Measurements from ENCODE around the gene UQCRHL. TPM values are rescaled to one million over a fixed set of nuclear protein-coding genes. Genes with fewer than 3 reads are reported as not detected.
A peak's percentile ranks its signal among the peaks of the same experiment; 100 is the strongest.

The UQCRHL gene
- total RNA-seq, 1 donor from 2014 or later = 1.7 TPM

GRCh38 chr1:15804060-15804459 lies 3.4 kb downstream of the UQCRHL start:
- TF ChIP-seq EZH2 (IDR thresholded peaks at IDR 0.05; ENCODE audit: insufficient read depth, low read length) (no peak), CTCF (IDR thresholded peaks at IDR 0.05; ENCODE audit: insufficient read depth, low read depth, low read length) (no peak)
- Histone ChIP-seq H3K27me3 (ENCODE audit: insufficient read depth, low read length) (no peaks in the 10 kb centered on the region), H3K9me3 (ENCODE audit: insufficient read depth, low read depth, low read length) (no peaks in the 10 kb centered on the region), H4K20me1 (ENCODE audit: insufficient read depth, low read length) (no peaks in the 10 kb centered on the region), H3K4me1 (ENCODE audit: insufficient read depth, low read length) (peaks cover 38% of the 10 kb centered on the region), H3K4me2 (ENCODE audit: low read length) (no peak overlapping the region), H3K4me3 (ENCODE audit: insufficient read depth, low read depth, low read length) (no peak overlapping the region), H3K36me3 (ENCODE audit: insufficient read depth, low read length) (no peaks in the 10 kb centered on the region), H3K27ac (ENCODE audit: low read depth, low read length) (no peak overlapping the region), H2AFZ (ENCODE audit: low read depth, low read length) (no peak overlapping the region), H3K9ac (ENCODE audit: low read length) (no peak overlapping the region), H3K79me2 (ENCODE audit: insufficient read depth, low read length) (no peaks in the 10 kb centered on the region)
- Mint-ChIP-seq H3K27ac (ENCODE audit: unreplicated experiment) (no peak overlapping the region), H3K9me3 (ENCODE audit: unreplicated experiment) (no peaks in the 10 kb centered on the region), H3K36me3 (ENCODE audit: low read depth, unreplicated experiment) (no peaks in the 10 kb centered on the region), H3K4me3 (ENCODE audit: unreplicated experiment) (no peak overlapping the region), H3K4me1 (ENCODE audit: low read depth, unreplicated experiment) (peaks cover 39% of the 10 kb centered on the region), H3K27me3 (ENCODE audit: low read depth, unreplicated experiment) (peaks cover 2% of the 10 kb centered on the region)
- DNase-seq (ENCODE audit: low read depth) = no peak
- no peak for FAIRE-seq

- Histone ChIP-seq H3K27ac (ENCODE audit: low read depth, low read length) (no peak overlapping the region), H4K20me1 (ENCODE audit: insufficient read depth, low read length) (no peaks in the 10 kb centered on the region), H3K27me3 (ENCODE audit: insufficient read depth, low read length) (no peaks in the 10 kb centered on the region), H3K36me3 (ENCODE audit: insufficient read depth, low read length) (no peaks in the 10 kb centered on the region), H3K4me2 (ENCODE audit: low read length) (no peak overlapping the region), H3K4me1 (ENCODE audit: insufficient read depth, low read length) (peaks cover 41% of the 10 kb centered on the region), H2AFZ (ENCODE audit: low read depth, low read length) (no peak overlapping the region), H3K4me3 (ENCODE audit: insufficient read depth, low read depth, low read length) (no peak overlapping the region), H3K79me2 (ENCODE audit: insufficient read depth, low read length) (no peaks in the 10 kb centered on the region), H3K9ac (ENCODE audit: low read length) (no peak overlapping the region), H3K9me3 (ENCODE audit: insufficient read depth, low read depth, low read length) (no peaks in the 10 kb centered on the region)
- Mint-ChIP-seq H3K36me3 (ENCODE audit: low read depth, unreplicated experiment) (no peaks in the 10 kb centered on the region), H3K9me3 (ENCODE audit: unreplicated experiment) (no peaks in the 10 kb centered on the region), H3K27ac (ENCODE audit: unreplicated experiment) (no peak overlapping the region), H3K4me1 (ENCODE audit: low read depth, unreplicated experiment) (peaks cover 39% of the 10 kb centered on the region), H3K4me3 (ENCODE audit: unreplicated experiment) (no peak overlapping the region), H3K27me3 (ENCODE audit: low read depth, unreplicated experiment) (peaks cover 2% of the 10 kb centered on the region)
- no peak for TF ChIP-seq EZH2 (IDR thresholded peaks at IDR 0.05; ENCODE audit: insufficient read depth, low read length)
- TF ChIP-seq CTCF (IDR thresholded peaks at IDR 0.05; ENCODE audit: insufficient read depth, low read depth, low read length) = peak; percentile 40
- FAIRE-seq = no peak
- DNase-seq (ENCODE audit: low read depth) = no peak
Observed at GRCh38 chr1:15803380-15803779, 4.1 kb downstream of the UQCRHL start.

- TF ChIP-seq CTCF (IDR thresholded peaks at IDR 0.05; ENCODE audit: insufficient read depth, low read depth, low read length) = no peak
- no peak for TF ChIP-seq EZH2 (IDR thresholded peaks at IDR 0.05; ENCODE audit: insufficient read depth, low read length)
- H3K36me3 ChIP-seq (ENCODE audit: insufficient read depth, low read length) = no peaks in the 10 kb centered on the region
- peak overlapping the region; percentile 7 for H3K4me2 ChIP-seq (ENCODE audit: low read length)
- Mint-ChIP-seq H3K36me3 (ENCODE audit: low read depth, unreplicated experiment) (no peaks in the 10 kb centered on the region), H3K9me3 (ENCODE audit: unreplicated experiment) (no peaks in the 10 kb centered on the region), H3K4me3 (ENCODE audit: unreplicated experiment) (peak overlapping the region; percentile 54), H3K27ac (ENCODE audit: unreplicated experiment) (no peak overlapping the region), H3K27me3 (ENCODE audit: low read depth, unreplicated experiment) (no peaks in the 10 kb centered on the region), H3K4me1 (ENCODE audit: low read depth, unreplicated experiment) (peaks cover 42% of the 10 kb centered on the region)
- H3K4me3 ChIP-seq (ENCODE audit: insufficient read depth, low read depth, low read length) = no peak overlapping the region
- no peak overlapping the region for H2AFZ ChIP-seq (ENCODE audit: low read depth, low read length)
- H3K9me3 ChIP-seq (ENCODE audit: insufficient read depth, low read depth, low read length) = no peaks in the 10 kb centered on the region
- no peaks in the 10 kb centered on the region for H3K27me3 ChIP-seq (ENCODE audit: insufficient read depth, low read length)
- FAIRE-seq (no peak), DNase-seq (ENCODE audit: low read depth) (peak; percentile 36)
- H3K9ac ChIP-seq (ENCODE audit: low read length) = no peak overlapping the region
- H3K4me1 ChIP-seq (ENCODE audit: insufficient read depth, low read length) = peaks cover 45% of the 10 kb centered on the region
- H4K20me1 ChIP-seq (ENCODE audit: insufficient read depth, low read length) = no peaks in the 10 kb centered on the region
- no peak overlapping the region for H3K27ac ChIP-seq (ENCODE audit: low read depth, low read length)
- H3K79me2 ChIP-seq (ENCODE audit: insufficient read depth, low read length) = no peaks in the 10 kb centered on the region
Observed at GRCh38 chr1:15802234-15802965, 5.0 kb downstream of the UQCRHL start.
